TTC549 (cell line): Measurements from ENCODE around the gene RAPGEF3.

Experiments used
- FAIRE-seq: peaks from 2 replicates; lab custom pipeline; 2012; peaks lifted over from hg19 to GRCh38; lab: Jason Lieb, UNC

RAPGEF3 gene

DNA sequence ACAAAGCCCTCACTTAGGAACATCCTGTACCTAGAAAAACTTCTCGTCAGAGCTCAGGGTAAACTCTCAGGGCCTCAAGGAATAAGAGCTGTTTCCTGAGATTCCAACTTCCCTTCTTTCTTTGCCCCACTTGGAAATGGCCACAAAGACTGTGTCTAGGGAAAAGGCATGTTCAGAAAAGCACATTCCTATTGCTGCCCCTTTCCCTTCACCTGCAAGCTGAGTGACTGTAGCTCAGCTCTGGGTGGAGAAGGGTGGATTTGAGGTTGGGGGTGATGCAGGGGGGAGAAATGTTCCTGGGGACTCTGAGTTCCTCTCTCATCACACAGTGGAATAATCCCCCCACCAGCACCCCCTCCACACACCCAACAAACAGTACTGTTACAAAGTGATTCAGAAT is 40.1 kb downstream of the RAPGEF3 start:
- no peak for FAIRE-seq

DNA sequence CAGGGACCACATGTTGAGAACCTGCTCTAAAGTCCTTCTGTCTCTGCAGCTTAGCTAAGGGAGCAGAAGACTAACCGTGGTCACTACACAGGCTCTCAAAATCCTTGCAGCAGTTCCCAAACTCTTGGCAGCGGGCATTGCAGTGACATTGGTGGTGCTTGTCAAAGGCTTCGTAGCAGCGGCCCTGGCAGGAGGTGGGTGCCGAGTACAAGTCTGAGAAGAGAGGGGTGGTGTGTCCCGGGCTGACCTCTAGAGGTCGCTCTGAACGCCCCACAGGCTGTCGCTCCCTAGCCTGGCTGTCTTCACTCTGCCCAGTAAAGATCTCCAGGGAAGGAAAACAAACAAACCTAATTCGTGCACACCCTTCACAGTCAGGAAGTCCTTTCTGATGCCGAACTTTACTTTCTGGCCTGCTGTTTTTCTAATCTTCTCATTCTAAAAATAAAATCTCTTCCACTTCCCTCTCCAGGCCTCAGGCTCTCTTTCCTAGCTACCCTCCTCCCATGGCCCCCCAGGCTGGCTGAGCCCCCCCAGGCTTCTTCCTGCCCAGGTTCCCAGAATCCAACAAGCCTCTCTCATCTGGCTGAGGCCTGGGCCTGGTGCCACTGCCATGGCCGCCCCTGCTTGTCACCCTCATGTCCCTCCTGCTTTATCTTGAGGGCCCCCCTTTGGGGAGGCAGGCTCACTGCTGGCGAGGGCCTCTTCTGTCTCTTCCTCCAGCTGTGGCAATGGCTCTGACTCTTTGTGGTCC is 41.1 kb downstream of the RAPGEF3 start:
- no peak for FAIRE-seq

DNA sequence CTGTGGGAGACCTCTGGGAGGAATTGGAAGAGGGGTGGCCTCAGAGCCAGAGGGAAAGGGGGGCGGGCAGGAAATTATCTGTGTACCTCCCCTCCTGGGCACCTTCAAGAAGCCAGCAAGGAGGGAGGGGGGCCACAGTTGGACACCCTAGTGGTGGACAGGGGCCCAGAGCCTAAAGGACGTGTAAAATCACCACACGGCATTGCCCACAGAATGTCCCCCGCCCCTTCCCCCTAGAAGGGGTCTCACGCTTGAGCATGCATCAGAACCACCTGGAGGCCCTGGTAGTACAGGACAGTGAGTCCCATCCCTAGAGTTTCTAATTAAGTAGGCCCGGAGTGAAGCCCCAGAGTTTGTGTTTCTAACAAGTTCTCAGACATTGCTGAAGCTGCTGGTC is 41.6 kb downstream of the RAPGEF3 start:
- no peak for FAIRE-seq

DNA sequence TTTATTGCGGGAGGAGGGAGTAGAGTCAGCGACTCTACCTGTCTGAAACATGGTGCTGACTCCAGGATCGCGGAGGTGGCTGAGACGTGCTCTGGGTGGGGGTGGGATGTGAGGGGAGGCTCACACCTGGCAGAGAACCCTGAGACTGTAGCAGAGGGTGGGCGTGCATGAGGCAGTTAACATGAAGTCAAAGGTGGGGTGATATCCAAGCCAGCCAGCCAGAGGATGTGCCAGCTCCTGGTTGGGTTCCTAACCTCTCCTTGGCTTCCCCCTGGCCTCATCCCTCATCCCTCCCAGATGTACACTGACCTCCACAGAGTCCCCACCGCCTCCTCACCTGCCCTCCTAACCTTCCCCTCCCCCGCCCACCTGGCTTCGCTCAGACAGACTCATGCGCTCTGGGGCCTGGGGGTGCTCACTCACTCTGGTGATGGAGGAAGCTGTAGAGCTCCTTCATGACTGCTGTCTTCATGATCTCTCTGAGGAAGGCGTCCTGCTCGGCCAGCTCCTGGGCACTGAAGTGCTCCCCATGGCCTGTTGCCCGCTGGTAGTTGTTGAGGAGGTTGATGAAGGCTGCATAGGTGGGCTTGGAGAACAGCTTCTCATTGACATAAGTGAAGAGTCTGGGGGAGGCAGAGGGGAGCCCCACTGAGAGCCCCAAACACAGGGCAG is 42.7 kb downstream of the RAPGEF3 start:
- no peak for FAIRE-seq

DNA sequence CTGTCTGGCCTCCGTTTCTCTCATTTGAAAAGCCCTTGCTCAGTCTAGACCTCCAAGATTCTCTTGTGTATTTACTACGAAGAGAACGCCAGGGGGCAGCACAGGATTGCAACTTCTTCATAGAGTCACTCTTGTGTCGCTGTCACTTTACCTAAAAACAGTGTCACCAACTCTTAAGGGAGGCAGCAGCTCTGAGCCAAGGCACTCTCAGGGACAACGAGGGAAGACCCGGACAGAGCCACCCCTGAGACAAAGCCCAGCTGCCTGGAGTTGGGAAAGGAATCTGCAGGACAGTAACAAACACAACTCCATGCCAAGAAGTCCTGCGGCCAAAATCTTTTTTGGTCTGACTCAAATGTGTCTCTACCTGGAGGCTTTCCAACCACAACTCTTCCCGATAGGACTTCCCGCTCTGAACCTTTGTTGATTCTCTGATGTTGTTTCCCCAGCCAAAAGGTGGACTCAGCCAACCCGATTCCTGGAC is 43.2 kb downstream of the RAPGEF3 start:
- peak; percentile 3 for FAIRE-seq

DNA sequence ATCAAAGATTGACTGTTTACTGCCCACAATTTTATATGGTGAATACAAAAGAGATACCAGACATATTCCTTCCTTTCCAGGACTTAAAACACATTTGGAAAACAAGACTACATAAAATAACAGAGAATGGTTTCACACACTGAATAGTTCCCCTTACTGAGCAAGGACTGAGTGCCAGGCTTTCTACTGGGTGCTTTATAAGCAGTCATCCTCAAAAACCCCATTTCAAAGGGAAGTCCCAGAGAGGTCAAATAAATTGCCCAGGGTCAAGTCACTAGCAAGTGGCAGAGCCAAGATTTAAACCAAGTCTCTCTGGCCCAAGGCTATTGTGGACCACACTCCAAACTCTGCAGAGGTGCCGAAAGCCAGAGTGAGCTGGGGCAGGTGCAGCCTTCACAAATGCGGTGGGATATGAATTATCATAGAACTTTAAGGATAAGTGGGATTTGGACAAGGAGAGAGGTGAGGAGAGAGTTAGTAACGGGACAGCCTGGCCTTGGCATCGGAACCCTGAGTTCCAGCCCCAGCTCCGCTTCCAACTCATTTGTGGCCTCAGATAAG is 43.8 kb downstream of the RAPGEF3 start:
- no peak for FAIRE-seq

DNA sequence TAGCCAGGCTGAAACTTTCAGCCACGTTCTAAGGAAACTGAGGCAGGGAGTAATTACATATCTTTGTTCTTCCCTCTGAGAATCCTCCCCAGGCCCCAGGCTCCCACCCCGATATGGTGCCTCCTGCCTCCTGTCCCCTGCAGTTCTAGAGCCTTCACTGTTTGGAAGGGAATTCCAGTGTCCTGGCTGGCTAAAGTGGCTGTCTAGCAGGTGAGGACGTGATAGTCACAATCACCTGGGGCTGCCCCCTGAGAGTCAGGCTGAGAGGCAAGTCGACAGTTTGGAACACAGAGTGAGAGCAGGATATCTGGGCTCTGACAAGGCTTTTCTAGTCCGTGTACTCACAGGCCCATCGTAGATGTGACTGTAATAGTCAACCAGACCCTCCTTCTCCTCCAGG is 46.5 kb downstream of the RAPGEF3 start:
- no peak for FAIRE-seq

DNA sequence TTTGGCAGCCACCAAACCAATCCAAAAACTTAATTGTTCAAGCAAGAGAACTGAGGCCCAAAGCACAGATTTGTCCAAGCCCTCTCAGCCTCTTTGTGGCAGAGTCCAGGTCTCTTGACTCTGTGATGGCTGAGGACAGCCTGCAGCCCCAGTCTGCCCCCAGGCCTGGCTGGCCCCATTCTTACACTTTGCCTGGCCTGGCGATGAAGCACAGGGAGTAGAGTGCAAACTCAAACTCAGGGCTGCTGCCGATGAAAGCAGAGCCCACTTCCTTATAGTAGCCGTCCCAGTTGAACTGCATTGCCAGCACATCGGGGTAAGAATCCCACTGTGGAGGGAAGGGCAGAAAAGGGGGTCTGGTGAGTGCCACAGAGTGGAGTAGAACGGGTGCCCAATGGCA is 47.2 kb downstream of the RAPGEF3 start:
- FAIRE-seq = no peak

DNA sequence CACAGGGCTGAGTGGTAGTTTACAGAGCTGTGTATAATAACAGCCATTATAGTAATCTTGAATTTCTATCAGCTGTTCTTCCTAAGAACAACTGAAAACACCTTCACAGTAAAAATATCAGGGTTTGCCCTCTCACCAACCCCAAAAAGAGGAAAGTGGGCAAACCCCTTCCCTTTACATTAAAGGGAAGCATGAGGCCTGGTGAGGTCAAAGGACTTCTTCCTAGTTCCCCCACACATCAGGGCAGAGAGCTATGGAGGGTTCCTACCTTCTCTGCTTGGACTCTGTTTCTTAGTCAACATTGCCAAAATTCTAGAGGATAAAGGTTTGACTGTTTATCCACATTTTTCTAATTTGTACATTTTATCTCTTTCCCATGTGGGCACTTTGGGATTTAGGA is 48.4 kb downstream of the RAPGEF3 start:
- FAIRE-seq = no peak

DNA sequence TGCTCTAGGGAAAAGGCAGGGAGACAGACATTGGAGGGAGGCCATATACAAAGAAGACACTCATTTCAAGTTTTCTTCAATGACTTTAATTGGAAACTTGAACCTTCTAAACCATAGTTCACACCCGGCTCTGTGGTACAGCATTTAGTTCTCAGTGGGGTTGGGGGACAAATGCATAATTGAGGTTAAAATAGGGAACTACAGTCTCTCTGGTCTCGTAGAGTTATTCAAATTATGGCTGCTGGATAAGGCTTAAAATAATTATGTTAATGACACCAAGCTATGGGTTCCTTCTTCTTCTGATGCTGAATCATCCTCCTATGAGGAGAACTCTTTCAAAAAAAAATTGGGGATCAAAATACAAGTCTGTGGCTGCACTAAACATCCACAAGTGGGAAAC is 49.0 kb downstream of the RAPGEF3 start:
- FAIRE-seq = no peak

DNA sequence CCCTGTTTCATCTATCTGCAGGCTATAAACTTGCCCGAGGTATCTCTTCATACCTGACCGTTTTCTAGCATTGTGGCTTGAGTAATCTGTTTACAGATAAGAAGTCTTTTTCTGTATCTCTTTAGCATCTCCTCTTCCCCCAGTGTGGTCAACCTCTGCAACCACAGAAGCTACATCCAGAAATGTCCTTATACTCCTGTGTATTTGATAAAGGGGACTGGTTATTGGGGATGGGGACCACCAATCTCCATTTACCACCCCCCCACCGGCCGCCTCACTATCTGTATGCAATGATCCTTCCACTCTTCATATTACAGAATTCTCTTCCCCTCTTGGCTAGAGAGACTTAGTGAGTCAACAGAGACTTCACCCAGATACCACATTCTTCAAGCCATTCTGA is 49.4 kb downstream of the RAPGEF3 start:
- FAIRE-seq = no peak

DNA sequence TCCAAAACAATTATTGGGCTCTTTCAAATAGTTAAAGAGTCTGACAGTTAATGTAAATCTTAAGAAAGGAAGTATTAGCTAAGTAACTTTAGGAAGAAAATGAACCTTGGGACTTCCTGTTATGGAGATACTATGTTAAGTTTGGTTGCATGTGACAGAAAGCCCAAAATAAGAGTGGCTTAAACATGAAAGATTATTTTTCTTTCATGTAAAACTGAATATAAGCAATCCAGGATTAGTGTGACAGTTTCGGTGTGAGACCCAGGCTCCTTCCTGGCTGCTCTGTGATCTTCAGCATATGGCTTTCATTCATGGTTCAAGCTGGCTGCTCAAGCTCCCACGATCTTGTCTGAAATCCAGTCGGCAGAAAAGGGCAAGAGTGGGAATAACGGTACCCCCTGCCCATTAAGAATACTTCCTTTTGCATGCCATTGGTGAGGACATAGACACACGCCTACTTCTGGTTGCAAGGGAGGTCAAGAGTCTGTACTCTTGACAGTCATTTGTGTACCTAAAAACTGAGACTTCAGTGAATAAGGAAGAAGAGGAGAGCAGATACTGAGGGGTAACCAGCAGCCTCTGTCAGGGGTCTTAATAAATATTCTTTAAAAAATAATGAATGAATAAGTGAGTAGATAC is 50.7 kb downstream of the RAPGEF3 start:
- FAIRE-seq = no peak

DNA sequence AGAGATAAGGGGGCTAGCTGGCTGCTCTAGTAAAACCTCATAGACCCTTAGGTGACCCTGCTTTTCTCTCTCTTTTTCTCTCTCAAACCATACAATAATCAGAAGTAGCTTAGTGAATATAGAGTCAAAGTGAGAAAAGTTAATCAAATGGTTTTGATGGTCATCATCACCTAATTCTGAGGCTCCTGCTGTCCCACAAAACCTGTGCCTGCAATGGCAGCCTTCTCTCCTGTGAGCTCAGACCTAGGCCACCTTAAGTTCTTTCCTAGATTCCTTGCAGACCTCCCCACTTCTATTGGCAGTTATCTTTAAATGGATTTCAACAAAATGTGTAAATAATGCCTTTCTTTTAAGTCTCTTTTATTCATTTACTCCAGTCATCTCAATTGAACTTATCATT is 51.3 kb downstream of the RAPGEF3 start:
- no peak for FAIRE-seq

DNA sequence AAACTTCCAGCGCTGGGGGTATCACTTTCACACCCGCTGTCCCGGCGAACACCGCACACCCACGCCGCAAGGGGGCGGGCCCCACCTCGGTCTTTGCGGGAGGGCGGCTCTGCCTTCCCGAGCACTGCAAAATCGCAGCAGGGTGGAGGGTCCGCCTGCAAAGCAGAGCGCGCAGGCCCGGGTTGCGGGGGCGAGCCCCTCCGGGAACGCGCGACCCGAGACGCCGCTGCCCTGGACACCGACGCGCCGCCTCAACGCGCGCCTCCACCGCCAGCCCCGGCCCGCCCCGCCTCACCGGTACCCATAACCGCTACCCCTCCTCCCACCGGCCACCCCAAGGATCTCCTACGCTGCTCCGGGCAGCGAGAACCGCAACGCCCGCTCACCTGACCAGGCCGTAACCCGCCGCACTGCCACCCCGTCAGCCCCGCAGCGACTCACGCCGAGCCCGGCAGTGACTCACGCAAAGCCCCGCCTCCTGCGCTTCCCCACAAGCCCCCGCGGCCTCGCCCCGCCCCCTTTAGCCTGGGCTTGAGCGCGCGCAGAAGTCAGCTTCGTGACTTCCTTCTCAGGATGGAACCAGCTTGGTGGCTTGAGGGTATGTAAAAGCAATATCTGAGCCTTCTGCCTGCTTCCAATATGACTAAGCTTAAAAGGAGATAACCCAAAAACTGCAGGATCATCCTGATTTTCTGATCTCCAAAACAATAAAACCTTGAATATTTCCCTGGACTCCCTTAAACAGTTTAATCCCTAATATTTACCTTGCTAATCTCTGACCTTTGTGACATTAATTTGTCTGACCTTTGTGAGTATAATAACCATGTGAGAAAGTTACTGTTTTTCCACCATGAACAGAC is 52.9 kb downstream of the RAPGEF3 start, which contains the start of gene RPAP3:
Gene RPAP3 (minus strand): TSS at position 465 of the 860 bp plus-strand sequence. CDS start 3,190 bp downstream, outside the sequence.
- FAIRE-seq = peak; percentile 13

DNA sequence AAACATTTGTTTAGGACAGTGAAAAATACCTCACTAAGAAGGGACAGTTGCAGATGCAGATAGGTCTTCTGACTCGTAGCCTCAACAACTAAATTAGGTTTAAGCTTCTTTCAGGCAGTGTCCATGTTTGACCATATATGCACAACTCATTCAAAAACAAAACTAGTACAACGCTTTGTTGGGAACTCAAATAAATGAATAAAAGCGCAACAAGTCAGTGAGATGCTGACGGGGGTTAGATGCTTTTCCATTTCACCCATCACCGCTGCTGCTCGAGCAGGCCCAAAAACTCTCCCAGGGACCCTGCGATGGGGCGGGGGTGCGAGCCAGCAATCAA is 53.5 kb downstream of the RAPGEF3 start:
- no peak for FAIRE-seq

DNA sequence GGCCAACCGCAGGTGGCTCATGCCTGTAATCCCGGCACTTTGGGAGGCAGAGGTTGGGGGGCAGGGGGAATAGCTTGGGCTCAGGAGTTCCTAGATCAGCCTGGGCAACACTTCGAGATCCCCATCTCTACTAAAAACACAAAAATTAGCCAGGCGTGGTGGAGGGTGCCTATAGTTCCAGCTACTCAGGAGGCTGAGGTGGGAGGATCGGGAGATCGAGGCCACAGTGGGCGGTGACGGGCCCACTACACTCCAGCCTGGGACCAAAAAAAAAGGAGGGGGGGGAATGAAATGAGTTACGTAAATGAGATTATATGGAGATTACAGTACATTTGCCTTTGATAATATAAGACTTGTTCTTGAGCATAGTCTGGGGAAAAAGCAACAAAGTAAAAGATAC is 54.0 kb downstream of the RAPGEF3 start:
- no peak for FAIRE-seq

DNA sequence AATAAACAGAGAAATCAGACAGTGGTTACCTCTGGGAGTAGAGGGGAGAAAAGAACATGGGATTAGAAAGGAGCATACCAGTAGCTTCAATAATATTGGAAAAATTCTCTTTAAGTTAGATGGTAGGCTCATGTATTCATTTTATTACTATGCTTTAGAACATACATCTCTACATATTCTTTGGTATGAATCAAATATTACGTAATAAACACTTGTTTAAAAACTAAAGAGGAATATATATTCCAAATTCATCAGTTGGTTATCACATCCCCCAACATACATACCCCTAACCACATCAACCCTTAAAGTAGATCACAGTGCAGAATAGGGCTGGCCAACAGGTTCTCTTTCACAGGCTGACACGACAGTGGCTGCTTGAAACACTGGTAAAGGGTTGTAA is 58.4 kb downstream of the RAPGEF3 start:
- FAIRE-seq = no peak

DNA sequence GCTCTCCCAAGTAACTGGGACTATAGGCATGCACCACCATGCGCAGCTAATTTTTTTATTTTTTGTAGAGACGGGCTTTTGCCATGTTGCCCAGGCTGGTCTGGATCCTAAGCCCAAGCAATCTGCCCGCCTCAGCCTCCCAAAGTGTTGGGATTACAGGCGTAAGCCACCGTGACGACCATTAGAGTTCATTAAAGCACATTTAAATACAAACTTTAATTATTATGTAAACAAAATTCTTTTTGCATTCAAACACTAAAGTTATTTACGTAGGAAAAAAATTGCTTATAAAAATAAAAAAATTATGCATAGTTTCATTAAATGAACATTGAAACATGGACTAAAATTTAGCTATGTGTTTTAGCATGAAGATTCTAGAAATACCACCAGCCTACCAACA is 60.0 kb downstream of the RAPGEF3 start:
- no peak for FAIRE-seq

DNA sequence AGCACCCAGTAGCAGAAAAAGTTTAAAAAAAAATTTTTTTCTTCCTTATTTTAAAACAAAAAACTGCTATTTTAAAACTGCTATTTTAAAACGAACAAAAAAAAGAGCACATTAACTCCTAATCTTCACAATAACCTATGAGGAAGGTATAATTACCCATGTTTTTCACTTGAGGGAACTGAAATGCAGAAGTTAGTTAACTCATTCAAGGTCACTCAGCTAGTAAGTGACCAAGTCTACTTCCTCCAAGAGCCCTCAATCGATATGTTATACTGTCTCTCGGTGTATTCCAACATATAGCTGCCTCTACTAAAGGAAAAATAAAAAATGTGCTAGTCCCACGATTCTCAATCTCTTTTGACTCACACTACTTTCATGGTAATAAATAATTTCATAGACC is 60.6 kb downstream of the RAPGEF3 start:
- FAIRE-seq = no peak

DNA sequence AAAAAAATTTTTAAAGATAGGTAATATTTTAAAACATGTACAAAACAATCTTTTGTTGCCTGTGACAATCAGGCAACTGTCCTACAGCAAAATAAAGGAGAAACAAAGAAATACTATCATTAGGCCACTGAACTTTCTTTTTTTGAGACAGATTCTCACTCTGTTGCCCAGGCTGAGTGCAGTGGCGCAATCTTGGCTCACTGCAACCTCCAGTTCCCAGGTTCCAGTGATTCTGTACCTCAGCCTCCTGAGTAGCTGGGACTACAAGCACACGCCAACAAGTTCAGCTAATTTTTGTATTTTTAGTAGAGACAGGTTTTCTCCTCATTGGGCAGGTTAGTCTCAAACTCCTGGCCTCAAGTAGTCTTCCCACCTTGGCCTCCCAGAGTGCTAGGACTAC is 69.5 kb downstream of the RAPGEF3 start:
- no peak for FAIRE-seq

DNA sequence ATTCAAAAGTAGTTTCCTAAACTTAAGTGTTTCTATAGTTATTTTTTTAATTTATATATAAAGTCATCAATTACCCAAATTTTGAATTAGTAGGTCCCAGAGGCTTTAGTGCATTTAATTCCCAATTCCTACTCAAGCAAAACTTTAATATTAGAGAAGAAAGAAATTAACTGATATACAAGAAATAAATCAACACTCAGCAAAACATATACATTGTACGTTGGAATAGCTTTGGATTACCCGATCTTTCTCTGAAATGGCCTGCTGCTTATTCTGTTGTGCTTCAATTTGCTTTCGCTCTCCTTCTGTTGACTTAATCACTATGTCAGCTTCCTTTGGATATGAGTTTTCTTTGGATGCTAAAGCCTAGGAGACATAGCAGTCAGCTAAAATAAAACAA is 71.0 kb downstream of the RAPGEF3 start:
- no peak for FAIRE-seq

DNA sequence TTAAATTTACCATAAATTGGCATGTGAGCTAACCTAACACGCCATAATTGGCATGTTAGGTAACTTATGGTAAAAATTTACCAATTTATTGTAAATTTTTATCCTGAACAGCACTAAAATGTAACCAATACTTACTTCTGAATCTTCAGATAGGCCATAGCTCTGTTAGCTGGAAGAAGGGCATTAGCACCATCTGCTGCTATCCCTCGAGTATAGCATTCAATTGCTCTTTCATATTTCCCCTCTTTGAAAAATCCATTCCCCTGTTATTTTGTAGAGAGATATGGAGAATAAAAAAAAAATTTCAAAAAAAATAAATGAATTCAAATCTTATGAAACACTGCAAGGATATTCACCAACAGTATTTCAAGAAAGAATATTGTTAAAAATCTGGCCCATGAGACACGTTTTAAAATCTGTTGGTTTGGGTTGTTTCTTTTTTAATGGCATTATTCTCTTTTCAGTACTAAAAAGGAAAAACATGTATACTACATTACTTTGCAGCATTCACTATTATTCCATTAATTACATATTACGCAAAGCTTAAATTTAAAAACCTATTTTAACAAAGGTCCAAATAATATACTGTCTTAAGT is 71.9 kb downstream of the RAPGEF3 start:
- peak; percentile 95 for FAIRE-seq
